Endothelial cell of umbilical vein (primary cell): Measurements from ENCODE around the gene TMEM132E. TPM values are rescaled to one million over a fixed set of nuclear protein-coding genes. Genes with fewer than 3 reads are reported as not detected.

Source experiments
- BruUV-seq: library from RNA; stranded (reverse); fragments of 400-500 nt; replicated peaks from 2 replicates; lab custom pipeline; 2021; lab: Mats Ljungman, UMichigan
- CTCF ChIA-PET: fragments of 300-600, 350-600 bp; sonication (Branson Sonifier 250); formaldehyde crosslinking; loops from one replicate; lab custom pipeline; 2021; ENCODE audit warnings: antibody characterized with exemption, inconsistent platforms; lab: Charles Lee
- POLR2A ChIA-PET: fragments of 300-600, 350-600 bp; sonication (Branson Sonifier 250); formaldehyde crosslinking; loops from one replicate; lab custom pipeline; 2021; ENCODE audit warnings: antibody characterized with exemption, inconsistent platforms; lab: Charles Lee
- DNase-seq: peaks from one replicate; pipeline ENCODE4 v3.0.0-alpha.2; 2011; ENCODE audit warnings: low read depth, low spot score
- FAIRE-seq: peaks from 2 replicates; lab custom pipeline; 2011; peaks lifted over from hg19 to GRCh38; lab: Jason Lieb, UNC
- H2AFZ ChIP-seq: 2 replicates; pipeline ENCODE4 v1.6.0; 2012; ENCODE audit warnings: low read depth, low read length, control low read depth, inconsistent platforms
- H3K27ac ChIP-seq: 2 replicates; pipeline ENCODE4 v1.5.1; 2011; ENCODE audit warnings: low read depth, mild to moderate bottlenecking, control low read depth, low read length, moderate library complexity; ENCODE audit not compliant: insufficient read depth
- H3K27me3 ChIP-seq, 2 experiments: 2 replicates each; pipeline versions ENCODE4 v1.6.0 to v1.6.1; 2011; ENCODE audit warnings: low read length in 2 of 2, mixed read lengths in 1 of 2; ENCODE audit not compliant: control insufficient read depth in 2 of 2, insufficient read depth in 2 of 2
- H3K36me3 ChIP-seq, 2 experiments: 2 replicates in 1 of 2; 3 replicates in 1 of 2; pipeline ENCODE4 v1.5.1; 2011; ENCODE audit warnings: low read length in 2 of 2, mild to moderate bottlenecking in 1 of 2, moderate library complexity in 1 of 2; ENCODE audit not compliant: control insufficient read depth in 2 of 2, insufficient read depth in 2 of 2; ENCODE audit errors: extremely low read depth in 1 of 2
- H3K4me1 ChIP-seq: 3 replicates; pipeline ENCODE4 v1.5.1; 2011; ENCODE audit warnings: mild to moderate bottlenecking, low read length; ENCODE audit not compliant: control insufficient read depth, insufficient read depth; ENCODE audit errors: extremely low read depth
- H3K4me2 ChIP-seq: 2 replicates; pipeline ENCODE4 v1.6.1; 2011; ENCODE audit warnings: low read length, control low read depth, mixed read lengths; ENCODE audit not compliant: insufficient read depth
- H3K4me3 ChIP-seq, 3 experiments: fragments of 200-600 bp in 1 of 3; sonication (generic), shearing (Covaris generic) in 1 of 3; replicated peaks in 1 of 3; 2 replicates each; pipeline ENCODE4 v1.5.1; 2011 to 2016; ENCODE audit warnings: control low read depth in 3 of 3, low read length in 3 of 3, mild to moderate bottlenecking in 2 of 3, inconsistent platforms in 1 of 3, low read depth in 1 of 3, moderate library complexity in 1 of 3; ENCODE audit not compliant: insufficient read depth in 1 of 3
- H3K79me2 ChIP-seq: 2 replicates; pipeline ENCODE4 v1.6.0; 2012; ENCODE audit warnings: low read length, inconsistent platforms; ENCODE audit not compliant: control insufficient read depth, insufficient read depth
- H3K9ac ChIP-seq: replicated peaks from 2 replicates; pipeline ENCODE3; 2011; ENCODE audit warnings: low read length, control low read depth; ENCODE audit not compliant: insufficient read depth; ENCODE audit errors: extremely low read depth
- H3K9me1 ChIP-seq: replicated peaks from 3 replicates; pipeline ENCODE4 v1.6.0; 2011; ENCODE audit warnings: mild to moderate bottlenecking, low read length; ENCODE audit not compliant: control insufficient read depth, insufficient read depth; ENCODE audit errors: extremely low read depth
- H3K9me3 ChIP-seq: replicated peaks from 2 replicates; pipeline ENCODE4 v1.5.1; 2012; ENCODE audit warnings: low read length, inconsistent platforms; ENCODE audit not compliant: control insufficient read depth, insufficient read depth
- H4K20me1 ChIP-seq: replicated peaks from 2 replicates; pipeline ENCODE3; 2011; ENCODE audit warnings: mild to moderate bottlenecking, low read length; ENCODE audit not compliant: control insufficient read depth, insufficient read depth; ENCODE audit errors: extremely low read depth
- CTCF ChIP-seq, 2 donors: IDR thresholded peaks; 1 replicate in 1 of 2; 2 replicates in 1 of 2; pipeline ENCODE4 v1.5.1; 2011; ENCODE audit warnings: low read length in 2 of 2, mild to moderate bottlenecking in 2 of 2, moderate library complexity in 2 of 2, control low read depth in 1 of 2, inconsistent platforms in 1 of 2, low read depth in 1 of 2; ENCODE audit not compliant: insufficient read depth in 1 of 2; ENCODE audit errors: extremely low read depth in 1 of 2
- EZH2 ChIP-seq: IDR thresholded peaks from 2 replicates; pipeline ENCODE4 v1.6.1; 2012; ENCODE audit warnings: borderline replicate concordance, low read depth, mild to moderate bottlenecking, moderate library complexity, low read length, inconsistent platforms; ENCODE audit not compliant: severe bottlenecking
- JUN ChIP-seq: IDR thresholded peaks from 2 replicates; pipeline ENCODE4 v1.6.1; 2011; ENCODE audit warnings: borderline replicate concordance, low read depth; ENCODE audit not compliant: insufficient read length, insufficient read depth
- MAX ChIP-seq: IDR thresholded peaks from 2 replicates; pipeline ENCODE4 v1.6.1; 2011; ENCODE audit not compliant: insufficient read depth, insufficient read length
- POLR2A ChIP-seq: IDR thresholded peaks from 2 replicates; pipeline ENCODE4 v1.6.1; 2012; ENCODE audit warnings: low read depth, mild to moderate bottlenecking, control low read depth, low read length
- POLR2AphosphoS5 ChIP-seq: IDR thresholded peaks from 2 replicates; pipeline ENCODE4 v1.6.1; 2012; ENCODE audit warnings: low read depth, mild to moderate bottlenecking, control low read depth, low read length, moderate library complexity; ENCODE audit not compliant: insufficient read depth
- dilution Hi-C: fragments of 300-500 bp; cut with MboI; formaldehyde crosslinking; loops from one replicate; pipeline ENCODE4 v1.15.0; 2019; ENCODE audit warnings: low sequenced_read_pairs; ENCODE audit not compliant: extremely low pct_ligation_motif_present
- intact Hi-C: fragments of 100-400 bp; cut with micrococcal nuclease; formaldehyde crosslinking; loops from one replicate; pipeline ENCODE4 v1.10.0; 2022
- polyA plus RNA-seq, 4 experiments: library from polyadenylated mRNA; depleted of rRNA in 3 of 4; stranded (reverse) in 3 of 4; unstranded in 1 of 4; fragments of >200 nt; gene quantifications; 2 replicates each; pipeline versions ENCODE4 v1.2.1 to v1.2.3, GENCODE V29; 2011 to 2012; ENCODE audit warnings: missing spikeins in 1 of 4
- total RNA-seq: library from RNA; stranded (reverse); gene quantifications from 2 replicates; pipeline ENCODE4 v1.2.3, GENCODE V29; 2021

TMEM132E gene
- total and polyA plus RNA-seq, 2 donors (not counting 3 experiments of a cell fraction or from before 2014, with no cell fraction given) = not detected

- no peaks in the 10 kb centered on the region for H3K9me1 ChIP-seq
- no peak overlapping the region for H3K27ac ChIP-seq
- H3K4me2 ChIP-seq = no peak overlapping the region
- H3K9ac ChIP-seq = no peak overlapping the region
- POLR2A ChIA-PET = no interaction called here
- FAIRE-seq = no peak
- no peaks in the 10 kb centered on the region for H3K9me3 ChIP-seq
- no peaks in the 10 kb centered on the region for H3K79me2 ChIP-seq
- H3K27me3 ChIP-seq = no peaks in the 10 kb centered on the region
- H4K20me1 ChIP-seq = no peaks in the 10 kb centered on the region
- no peaks in the 10 kb centered on the region for H3K4me1 ChIP-seq
- CTCF ChIA-PET = no interaction called here
- DNase-seq = no peak
- H3K4me3 ChIP-seq = no peak overlapping the region
- H3K36me3 ChIP-seq = no peaks in the 10 kb centered on the region
- H2AFZ ChIP-seq = no peak overlapping the region
- dilution Hi-C loops (no loop called here), intact Hi-C loops (no loop called here)
- no peak for TF ChIP-seq MAX
- no TSS peak for BruUV-seq
Observed at GRCh38 chr17:34650051-34650750, 70.8 kb downstream of the TMEM132E start.

DNA sequence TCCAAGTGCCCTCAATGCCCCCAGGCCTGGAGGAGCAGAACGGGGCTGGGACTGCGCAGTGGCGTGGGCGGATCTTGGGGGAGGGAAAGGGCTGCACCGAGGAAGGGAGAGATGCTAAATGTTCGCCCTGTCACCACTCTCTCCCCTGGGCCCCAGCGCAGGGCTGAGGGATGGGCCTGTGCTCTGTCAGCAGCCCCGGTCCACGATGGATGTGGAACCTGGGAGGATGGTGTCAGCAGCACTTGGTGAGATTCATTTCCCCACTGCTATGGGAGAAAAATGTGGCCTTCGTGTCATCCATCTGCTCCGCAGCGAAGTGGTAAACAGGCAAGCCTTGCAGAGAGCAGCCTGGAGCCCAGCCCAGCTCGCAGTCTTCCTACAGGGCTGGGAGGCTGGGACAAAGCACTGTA lies 72.0 kb downstream of the TMEM132E start:
- intact Hi-C loops = no loop called here
- no TSS peak for BruUV-seq
- ChIA-PET POLR2A (no interaction called here), CTCF (no interaction called here)
- Histone ChIP-seq H3K4me1 (no peaks in the 10 kb centered on the region), H2AFZ (no peak overlapping the region), H4K20me1 (no peaks in the 10 kb centered on the region), H3K9me1 (no peaks in the 10 kb centered on the region), H3K36me3 (no peaks in the 10 kb centered on the region), H3K27ac (no peak overlapping the region), H3K9ac (no peak overlapping the region), H3K79me2 (no peaks in the 10 kb centered on the region), H3K4me2 (no peak overlapping the region), H3K27me3 (no peaks in the 10 kb centered on the region), H3K4me3 (no peak overlapping the region), H3K9me3 (no peaks in the 10 kb centered on the region)
- dilution Hi-C loops = no loop called here
- DNase-seq (no peak), FAIRE-seq (no peak)
- TF ChIP-seq POLR2AphosphoS5 (no peak), EZH2 (no peak), POLR2A (no peak), JUN (no peak), CTCF (IDR thresholded peaks at IDR 0.05; ENCODE audit: extremely low read depth in 1 of 2, insufficient read depth in 1 of 2, low read depth in 1 of 2, low read length in 2 of 2) (no peak), MAX (no peak)
